Activated naive CD8-positive, alpha-beta T cell treated with anti-CD3 and anti-CD28 coated beads for 36 hours (primary cell): ENCODE data around the gene FAT4. TPM values are rescaled to one million over a fixed set of nuclear protein-coding genes. Genes with fewer than 3 reads are reported as not detected.
A peak's percentile ranks its signal among the peaks of the same experiment; 100 is the strongest.

Experiments used
- DNase-seq: peaks from one replicate; pipeline ENCODE4 v3.0.0; 2021
- H3K27ac Mint-ChIP-seq: one replicate; pipeline ENCODE4 v1.8.0; 2022; ENCODE audit warnings: mild to moderate bottlenecking, moderate library complexity, mixed read lengths
- H3K27me3 Mint-ChIP-seq: one replicate; pipeline ENCODE4 v1.8.0; 2022; ENCODE audit warnings: mild to moderate bottlenecking, mixed read lengths
- H3K36me3 Mint-ChIP-seq: one replicate; pipeline ENCODE4 v1.8.0; 2021; ENCODE audit warnings: mild to moderate bottlenecking, mixed read lengths
- H3K4me1 Mint-ChIP-seq: one replicate; pipeline ENCODE4 v1.8.0; 2021; ENCODE audit warnings: mixed read lengths
- H3K4me3 Mint-ChIP-seq: one replicate; pipeline ENCODE4 v1.8.0; 2022; ENCODE audit warnings: mild to moderate bottlenecking, moderate library complexity, mixed read lengths
- H3K9me3 Mint-ChIP-seq: one replicate; pipeline ENCODE4 v1.8.0; 2022; ENCODE audit warnings: mixed read lengths
- total RNA-seq, 2 experiments: library from RNA; stranded (reverse); gene quantifications; one replicate each; pipeline ENCODE4 v1.2.3, GENCODE V29; 2021

FAT4 gene
- total RNA-seq, 2 experiments from 2014 or later: not detected

- Mint-ChIP-seq H3K27ac (no peak overlapping the region), H3K4me3 (peak overlapping the region; percentile 34), H3K36me3 (no peaks in the 10 kb centered on the region), H3K27me3 (peaks cover 65% of the 10 kb centered on the region), H3K9me3 (no peaks in the 10 kb centered on the region), H3K4me1 (peaks cover 31% of the 10 kb centered on the region)
- no peak for DNase-seq
Observed at GRCh38 chr4:125313497-125313896, 1.3 kb upstream of the FAT4 start.

GRCh38 chr4:125313989-125314667 lies 627 bp upstream of the FAT4 start:
- Mint-ChIP-seq H3K4me3 (no peak overlapping the region), H3K27ac (no peak overlapping the region), H3K9me3 (no peaks in the 10 kb centered on the region), H3K36me3 (no peaks in the 10 kb centered on the region), H3K4me1 (peaks cover 31% of the 10 kb centered on the region), H3K27me3 (peaks cover 72% of the 10 kb centered on the region)
- DNase-seq: no peak

GRCh38 chr4:125315576-125316400 lies 1.0 kb downstream of the FAT4 start:
- H3K9me3 Mint-ChIP-seq: no peaks in the 10 kb centered on the region
- H3K27me3 Mint-ChIP-seq: peaks cover 75% of the 10 kb centered on the region
- H3K36me3 Mint-ChIP-seq: no peaks in the 10 kb centered on the region
- H3K4me3 Mint-ChIP-seq: peak overlapping the region; percentile 70
- peaks cover 31% of the 10 kb centered on the region for H3K4me1 Mint-ChIP-seq
- H3K27ac Mint-ChIP-seq: no peak overlapping the region
- peak; percentile 12 for DNase-seq

- peak; percentile 4 for DNase-seq
- peaks cover 70% of the 10 kb centered on the region for H3K27me3 Mint-ChIP-seq
Observed at GRCh38 chr4:125316401-125316790, 1.6 kb downstream of the FAT4 start.

GRCh38 chr4:125316791-125317524 lies 2.2 kb downstream of the FAT4 start:
- no peaks in the 10 kb centered on the region for H3K36me3 Mint-ChIP-seq
- H3K9me3 Mint-ChIP-seq: no peaks in the 10 kb centered on the region
- no peak overlapping the region for H3K4me3 Mint-ChIP-seq
- DNase-seq: no peak
- no peak overlapping the region for H3K27ac Mint-ChIP-seq
- peaks cover 67% of the 10 kb centered on the region for H3K27me3 Mint-ChIP-seq
- peaks cover 31% of the 10 kb centered on the region for H3K4me1 Mint-ChIP-seq

More at GRCh38 chr4:125316401-125316790, 1.6 kb downstream of the FAT4 start:
- Mint-ChIP-seq H3K36me3 (no peaks in the 10 kb centered on the region), H3K4me1 (peaks cover 31% of the 10 kb centered on the region), H3K4me3 (peak overlapping the region; percentile 70), H3K9me3 (no peaks in the 10 kb centered on the region), H3K27ac (no peak overlapping the region)

- Mint-ChIP-seq H3K36me3 (no peaks in the 10 kb centered on the region), H3K9me3 (no peaks in the 10 kb centered on the region), H3K4me3 (no peak overlapping the region), H3K27me3 (peaks cover 65% of the 10 kb centered on the region), H3K4me1 (peaks cover 31% of the 10 kb centered on the region), H3K27ac (no peak overlapping the region)
- DNase-seq: no peak
Observed at GRCh38 chr4:125317525-125317877, 2.7 kb downstream of the FAT4 start.

- H3K27me3 Mint-ChIP-seq: peaks cover 53% of the 10 kb centered on the region
- DNase-seq: no peak
- H3K4me3 Mint-ChIP-seq: no peak overlapping the region
- no peak overlapping the region for H3K27ac Mint-ChIP-seq
- no peaks in the 10 kb centered on the region for H3K36me3 Mint-ChIP-seq
- H3K4me1 Mint-ChIP-seq: peaks cover 26% of the 10 kb centered on the region
- no peaks in the 10 kb centered on the region for H3K9me3 Mint-ChIP-seq
Observed at GRCh38 chr4:125319311-125319710, 4.6 kb downstream of the FAT4 start.

- no peak overlapping the region for H3K4me3 Mint-ChIP-seq
- no peak overlapping the region for H3K27ac Mint-ChIP-seq
- DNase-seq: no peak
- no peaks in the 10 kb centered on the region for H3K9me3 Mint-ChIP-seq
- peaks cover 28% of the 10 kb centered on the region for H3K27me3 Mint-ChIP-seq
- H3K36me3 Mint-ChIP-seq: no peaks in the 10 kb centered on the region
- H3K4me1 Mint-ChIP-seq: peaks cover 7% of the 10 kb centered on the region
Observed at GRCh38 chr4:125321709-125322365, 7.1 kb downstream of the FAT4 start.

- Mint-ChIP-seq H3K36me3 (no peaks in the 10 kb centered on the region), H3K27me3 (peaks cover 23% of the 10 kb centered on the region), H3K4me3 (no peak overlapping the region), H3K9me3 (no peaks in the 10 kb centered on the region), H3K27ac (no peak overlapping the region), H3K4me1 (peaks cover 4% of the 10 kb centered on the region)
- no peak for DNase-seq
Observed at GRCh38 chr4:125322366-125322730, 7.6 kb downstream of the FAT4 start.

GRCh38 chr4:125323654-125324053 lies 8.9 kb downstream of the FAT4 start:
- Mint-ChIP-seq H3K4me3 (no peak overlapping the region), H3K4me1 (no peaks in the 10 kb centered on the region), H3K27me3 (peaks cover 10% of the 10 kb centered on the region), H3K9me3 (no peaks in the 10 kb centered on the region), H3K27ac (no peak overlapping the region), H3K36me3 (no peaks in the 10 kb centered on the region)
- DNase-seq: no peak

GRCh38 chr4:125325733-125326132 lies 11.0 kb downstream of the FAT4 start:
- H3K4me1 Mint-ChIP-seq: no peaks in the 10 kb centered on the region
- no peaks in the 10 kb centered on the region for H3K9me3 Mint-ChIP-seq
- H3K36me3 Mint-ChIP-seq: no peaks in the 10 kb centered on the region
- H3K27ac Mint-ChIP-seq: no peak overlapping the region
- DNase-seq: no peak
- no peaks in the 10 kb centered on the region for H3K27me3 Mint-ChIP-seq
- H3K4me3 Mint-ChIP-seq: no peak overlapping the region

- Mint-ChIP-seq H3K4me1 (no peaks in the 10 kb centered on the region), H3K9me3 (no peaks in the 10 kb centered on the region), H3K27ac (no peak overlapping the region), H3K36me3 (no peaks in the 10 kb centered on the region), H3K4me3 (no peak overlapping the region), H3K27me3 (peaks cover 4% of the 10 kb centered on the region)
- DNase-seq: no peak
Observed at GRCh38 chr4:125331116-125331515, 16.4 kb downstream of the FAT4 start.

- H3K4me3 Mint-ChIP-seq: no peak overlapping the region
- H3K36me3 Mint-ChIP-seq: no peaks in the 10 kb centered on the region
- no peak for DNase-seq
- no peaks in the 10 kb centered on the region for H3K9me3 Mint-ChIP-seq
- no peak overlapping the region for H3K27ac Mint-ChIP-seq
- H3K27me3 Mint-ChIP-seq: peaks cover 4% of the 10 kb centered on the region
- H3K4me1 Mint-ChIP-seq: no peaks in the 10 kb centered on the region
Observed at GRCh38 chr4:125334926-125335325, 20.2 kb downstream of the FAT4 start.

- Mint-ChIP-seq H3K36me3 (no peaks in the 10 kb centered on the region), H3K27me3 (peaks cover 4% of the 10 kb centered on the region), H3K27ac (no peak overlapping the region), H3K9me3 (no peaks in the 10 kb centered on the region), H3K4me3 (no peak overlapping the region), H3K4me1 (no peaks in the 10 kb centered on the region)
- no peak for DNase-seq
Observed at GRCh38 chr4:125338814-125339213, 24.1 kb downstream of the FAT4 start.

GRCh38 chr4:125344198-125344597 lies 29.4 kb downstream of the FAT4 start:
- H3K9me3 Mint-ChIP-seq: no peaks in the 10 kb centered on the region
- H3K27me3 Mint-ChIP-seq: no peaks in the 10 kb centered on the region
- H3K4me1 Mint-ChIP-seq: no peaks in the 10 kb centered on the region
- H3K36me3 Mint-ChIP-seq: no peaks in the 10 kb centered on the region
- no peak for DNase-seq
- H3K4me3 Mint-ChIP-seq: no peak overlapping the region
- no peak overlapping the region for H3K27ac Mint-ChIP-seq
